Motor neuron (in vitro differentiated cells): Measurements from ENCODE around the gene TSPEAR. TPM values are rescaled to one million over a fixed set of nuclear protein-coding genes. Genes with fewer than 3 reads are reported as not detected.

ENCODE experiments used
- ATAC-seq, 8 experiments: fragments of 200-7000 bp; cut with Tn5 transposase; replicated peaks in 6 of 8; 2 replicates each; pipeline ENCODE4 v1.8.0; 2021; ENCODE audit warnings: mild to moderate bottlenecking in 8 of 8, moderate library complexity in 8 of 8
- H3K27ac ChIP-seq, 2 donors: fragments of 250-450 bp; sonication (Bioruptor Pico); 2 replicates each; pipeline ENCODE4 v1.9.0; 2021; ENCODE audit warnings: antibody characterized with exemption in 2 of 2, mild to moderate bottlenecking in 2 of 2, moderate library complexity in 1 of 2
- H3K4me1 ChIP-seq, 2 donors: fragments of 250-450 bp; sonication (Bioruptor Pico); replicated peaks in 1 of 2; 2 replicates each; pipeline ENCODE4 v1.6.1; 2021; ENCODE audit warnings: antibody characterized with exemption in 2 of 2, mild to moderate bottlenecking in 2 of 2, moderate library complexity in 1 of 2
- H3K4me3 ChIP-seq, 5 donors: fragments of 250-450 bp; sonication (Bioruptor Pico); 2 replicates each; pipeline ENCODE4 v1.9.0; 2021; ENCODE audit warnings: antibody characterized with exemption in 5 of 5, mild to moderate bottlenecking in 5 of 5, moderate library complexity in 4 of 5
- WGBS, 10 experiments: fragments of 450-650 bp; shearing (Covaris generic); methylation state at CpG; one replicate each; pipeline ENCODE4 v1.0.0; 2022; 5-methylcytosine and 5-hydroxymethylcytosine counted together
- in situ Hi-C, 9 experiments: fragments of 400-800 bp; cut with MboI; loops; one replicate each; pipeline ENCODE4 v1.15.0; 2021; ENCODE audit warnings: low sequenced_read_pairs in 9 of 9, low pct_unique_long_range_greater_than_20kb in 2 of 9; ENCODE audit not compliant: unreplicated experiment in 9 of 9
- total RNA-seq, 8 experiments: library from RNA; unstranded; fragments of 300-600 nt; gene quantifications; 2 replicates each; pipeline versions ENCODE4 v1.2.3 to v1.2.4, GENCODE V29; 2022

TSPEAR gene
- total RNA-seq, 8 experiments from 2014 or later, result 0.21 to 0.66 (median 0.31) TPM; not detected in 1

DNA sequence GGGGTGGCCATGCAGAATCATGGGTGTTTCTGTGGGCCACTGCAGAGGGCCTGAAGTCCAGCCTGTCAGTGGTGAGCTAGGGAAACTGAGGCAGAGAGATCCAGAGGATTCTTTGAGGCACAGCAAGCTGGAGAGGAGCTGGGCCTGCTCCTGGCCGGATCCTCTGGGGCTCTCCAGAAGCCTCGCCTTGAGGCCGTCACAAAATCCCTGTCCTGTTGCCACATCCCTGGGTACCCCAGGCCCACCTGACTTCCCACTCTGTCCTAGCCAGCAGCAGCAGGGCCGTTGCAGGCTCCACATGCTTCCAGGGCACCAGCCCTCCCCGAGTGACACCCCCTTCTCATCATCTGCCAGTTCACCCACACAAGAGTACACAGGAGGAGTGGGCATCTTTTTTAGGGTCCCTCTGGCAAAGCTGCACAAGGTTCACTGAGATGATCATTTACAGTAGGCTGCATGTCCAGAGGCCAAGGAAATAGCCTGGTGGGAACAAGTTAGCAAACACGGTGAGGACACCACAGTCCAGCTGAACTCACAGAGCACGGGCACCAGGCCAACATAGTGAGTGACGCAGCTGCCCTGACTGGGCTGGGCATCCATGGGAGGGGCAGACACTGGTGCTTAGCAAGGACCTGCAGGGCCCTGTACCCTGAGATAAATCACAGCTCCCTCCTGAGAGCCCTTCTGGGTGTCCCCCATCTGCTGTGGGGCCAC, 25.1 kb upstream of the TSPEAR start:
- Histone ChIP-seq H3K27ac (no peak overlapping the region), H3K4me1 (no peaks in the 10 kb centered on the region), H3K4me3 (no peak overlapping the region)
- WGBS, 10 experiments, result 79 to 100% (median 91%) methylated on average over 1 to 5 of the region's 8 CpGs; no CpG with 5 or more reads in 6 of the 10 experiments
- in situ Hi-C loops, result loop anchor here in 1 of 9 experiments (25.0 kb wide), 1 partner anchor 101 kb away; no protein-coding TSS in a partner anchor
- peak in 4 of 8 experiments; percentile 29 to 98 (median 72) for ATAC-seq

DNA sequence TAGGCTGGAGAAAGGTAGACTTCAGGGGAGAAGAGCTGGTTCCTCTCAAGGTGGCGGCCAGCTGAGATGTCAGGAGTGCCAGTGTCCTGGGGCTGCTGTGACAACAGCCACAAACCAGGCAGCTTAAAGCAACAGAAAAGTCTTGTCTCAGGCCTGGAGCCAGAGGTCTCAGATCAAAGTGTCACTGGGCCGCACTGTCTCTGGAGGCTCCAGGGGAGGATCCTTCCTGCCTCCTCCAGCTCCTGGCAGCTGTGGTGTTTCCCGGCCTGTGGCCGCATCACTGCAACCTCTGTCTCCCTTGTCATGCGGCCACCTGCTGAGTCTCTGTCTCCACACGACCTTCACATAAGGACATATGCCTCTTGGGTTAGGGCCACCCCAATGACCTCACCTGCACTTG, 24.4 kb upstream of the TSPEAR start:
- in situ Hi-C loops, result loop anchor here in 1 of 9 experiments (25.0 kb wide), 1 partner anchor 101 kb away; no protein-coding TSS in a partner anchor
- no peak overlapping the region for H3K27ac ChIP-seq
- ATAC-seq, result no peak
- no peaks in the 10 kb centered on the region for H3K4me1 ChIP-seq
- H3K4me3 ChIP-seq, result no peak overlapping the region
- WGBS, 10 experiments, result 68 to 86% methylated on average over 1 to 4 of the region's 6 CpGs; no CpG with 5 or more reads in 8 of the 10 experiments

DNA sequence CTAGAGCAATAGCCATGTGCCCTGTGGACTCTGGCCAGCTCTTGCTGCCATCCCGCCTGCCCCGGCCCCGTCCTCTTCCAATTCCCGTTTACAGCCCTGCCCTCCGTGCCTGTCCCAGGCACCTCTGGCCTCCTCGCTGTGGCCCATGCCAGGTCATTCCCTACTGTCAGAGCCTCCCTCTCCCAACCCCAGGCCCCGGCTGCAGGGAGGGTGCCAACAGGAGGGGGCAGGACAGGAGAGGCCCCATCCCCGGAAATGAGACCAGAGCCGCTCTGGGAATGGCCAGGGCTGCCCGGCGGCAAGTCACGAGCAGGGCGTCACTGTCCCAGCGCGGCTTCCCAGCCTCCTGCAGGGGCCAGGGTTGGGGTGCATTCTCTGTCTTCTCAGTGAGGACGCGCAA, 23.5 kb upstream of the TSPEAR start:
- WGBS, 10 experiments, result 72 to 100% (median 93%) methylated on average over 1 to 3 of the region's 17 CpGs; no CpG with 5 or more reads in 7 of the 10 experiments
- peak in 2 of 8 experiments; percentile 40 to 44 for ATAC-seq
- H3K4me3 ChIP-seq, result no peak overlapping the region
- H3K27ac ChIP-seq, result no peak overlapping the region
- in situ Hi-C loops, result loop anchor here in 1 of 9 experiments (25.0 kb wide), 1 partner anchor 102 kb away; no protein-coding TSS in a partner anchor
- H3K4me1 ChIP-seq, result no peaks in the 10 kb centered on the region

DNA sequence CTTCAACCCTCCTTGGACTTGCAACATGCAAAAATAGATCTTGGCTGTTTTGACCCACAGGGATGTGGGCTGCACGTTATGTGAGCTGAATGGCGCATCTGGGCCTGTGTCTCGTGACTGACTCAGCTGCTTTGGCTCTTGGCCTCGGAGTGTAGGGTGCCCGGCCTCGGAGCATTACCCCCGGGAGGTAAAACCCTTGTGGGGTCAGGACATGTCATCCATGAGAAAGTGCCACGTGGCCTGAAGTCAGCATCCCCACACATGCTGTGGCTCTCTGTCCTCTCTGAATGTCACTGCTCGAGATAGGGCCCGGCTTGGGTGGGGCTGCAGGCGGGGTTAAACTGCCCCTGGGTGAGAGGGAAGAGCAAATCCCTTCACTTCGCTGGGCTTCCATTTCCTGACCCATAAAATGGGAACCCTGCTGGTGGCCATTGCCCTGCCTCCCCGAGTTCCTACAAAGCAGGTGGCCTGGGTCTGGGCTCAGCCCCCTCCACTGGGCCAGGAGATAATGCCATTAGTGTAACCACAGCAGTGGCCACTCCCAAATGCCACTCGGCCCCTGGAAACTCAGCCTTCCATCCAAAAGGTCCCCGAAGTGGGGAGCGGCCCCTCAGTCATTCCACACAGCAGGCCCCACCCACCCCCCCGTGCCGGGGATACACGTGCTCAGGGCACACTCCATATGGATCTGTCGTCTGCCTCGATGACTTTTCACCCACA, 22.8 kb upstream of the TSPEAR start:
- no peak overlapping the region for H3K4me3 ChIP-seq
- WGBS, 10 experiments, result 24 to 80% (median 44%) methylated on average over 1 to 9 of the region's 21 CpGs; no CpG with 5 or more reads in 4 of the 10 experiments
- ATAC-seq, result no peak
- no peak overlapping the region for H3K27ac ChIP-seq
- in situ Hi-C loops, result loop anchor here in 1 of 9 experiments (25.0 kb wide), 1 partner anchor 103 kb away; no protein-coding TSS in a partner anchor
- H3K4me1 ChIP-seq, result no peaks in the 10 kb centered on the region

DNA sequence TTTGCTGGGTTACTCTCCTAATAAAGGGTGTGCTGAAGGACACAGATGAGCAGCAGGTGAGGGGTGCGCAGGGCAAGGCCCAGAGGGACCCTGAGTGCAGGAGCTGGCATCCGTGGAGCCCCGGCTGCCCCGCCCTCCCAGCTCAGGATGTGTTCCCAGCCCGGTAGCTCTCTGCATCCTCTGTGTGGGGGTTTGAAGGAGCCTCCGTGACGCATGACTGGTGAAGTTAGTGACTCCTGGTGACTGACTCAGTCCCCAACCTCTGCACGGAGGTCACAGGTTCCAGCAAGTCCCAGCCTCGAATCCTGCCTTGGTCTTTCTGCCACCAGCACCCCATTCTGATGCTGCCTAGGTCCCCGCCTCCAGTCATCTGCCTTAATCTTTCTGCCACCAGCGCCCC, 21.6 kb upstream of the TSPEAR start:
- Histone ChIP-seq H3K4me1 (no peaks in the 10 kb centered on the region), H3K4me3 (no peak overlapping the region), H3K27ac (no peak overlapping the region)
- WGBS, 10 experiments, result 54 to 72% methylated on average over 2 to 3 of the region's 11 CpGs; no CpG with 5 or more reads in 8 of the 10 experiments
- in situ Hi-C loops, result loop anchor here in 1 of 9 experiments (25.0 kb wide), 1 partner anchor 104 kb away; no protein-coding TSS in a partner anchor
- no peak for ATAC-seq

DNA sequence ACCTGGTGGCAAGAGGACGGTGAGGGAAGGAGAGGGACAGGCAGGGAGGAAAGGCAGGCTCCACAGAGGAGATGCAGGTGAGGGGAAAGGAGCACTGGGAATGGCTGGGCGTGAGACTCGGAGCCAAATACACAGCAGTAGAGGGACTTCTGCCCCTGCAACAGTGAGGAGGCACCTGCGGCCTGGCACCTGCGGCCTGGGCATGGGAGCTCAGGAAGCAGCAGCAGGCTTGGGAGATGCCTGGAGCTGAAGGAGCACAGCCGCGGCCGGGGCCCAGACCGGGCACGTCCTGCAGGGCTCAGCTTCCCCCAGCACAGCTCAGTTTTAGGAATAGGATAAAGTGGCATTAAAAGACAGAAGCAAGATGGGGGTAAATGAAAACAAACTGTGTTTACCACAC, 20.9 kb upstream of the TSPEAR start:
- no peak for ATAC-seq
- in situ Hi-C loops, result loop anchor here in 1 of 9 experiments (25.0 kb wide), 1 partner anchor 105 kb away; no protein-coding TSS in a partner anchor
- H3K4me3 ChIP-seq, result no peak overlapping the region
- WGBS, 10 experiments, result 70 to 100% (median 88%) methylated on average over 1 to 4 of the region's 10 CpGs; no CpG with 5 or more reads in 6 of the 10 experiments
- H3K4me1 ChIP-seq, result no peaks in the 10 kb centered on the region
- H3K27ac ChIP-seq, result no peak overlapping the region

DNA sequence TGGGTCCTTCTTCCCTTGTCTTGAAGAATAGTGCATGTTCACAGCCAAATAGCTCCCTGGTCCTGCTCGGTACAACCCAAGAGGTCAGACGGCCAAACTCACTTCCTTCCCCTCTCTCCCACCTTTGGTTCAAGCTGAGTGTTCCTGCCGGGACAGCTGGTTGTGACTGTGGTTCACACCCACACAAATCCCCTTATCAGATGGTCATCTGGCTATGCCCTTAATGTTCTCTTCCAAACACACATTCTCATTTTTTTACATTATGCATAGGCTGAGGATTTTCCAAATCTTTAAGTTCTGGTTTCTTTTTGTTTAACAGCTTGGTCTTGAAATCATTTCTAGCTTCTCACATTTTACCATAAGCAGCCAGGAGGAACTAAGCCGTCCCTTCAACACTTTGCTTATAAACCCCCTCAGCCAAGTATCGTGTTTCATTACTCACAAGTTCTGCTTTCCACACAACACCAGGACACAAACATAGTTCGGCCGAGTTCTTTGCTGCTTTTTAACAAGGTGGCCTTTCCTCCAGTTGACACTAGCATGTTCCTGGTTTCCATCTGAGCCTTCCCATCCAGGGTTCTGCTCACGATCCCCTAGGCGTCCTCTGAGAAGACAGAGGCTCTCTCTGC, 19.7 kb upstream of the TSPEAR start:
- no peaks in the 10 kb centered on the region for H3K4me1 ChIP-seq
- in situ Hi-C loops, result loop anchor here in 1 of 9 experiments (25.0 kb wide), 1 partner anchor 106 kb away; no protein-coding TSS in a partner anchor
- ATAC-seq, result peak in 3 of 8 experiments; percentile 26 to 31 (median 30)
- no peak overlapping the region for H3K4me3 ChIP-seq
- WGBS, 10 experiments, result 6 to 100% (median 80%) methylated on average over 1 to 8 of the region's 9 CpGs
- H3K27ac ChIP-seq, result no peak overlapping the region

DNA sequence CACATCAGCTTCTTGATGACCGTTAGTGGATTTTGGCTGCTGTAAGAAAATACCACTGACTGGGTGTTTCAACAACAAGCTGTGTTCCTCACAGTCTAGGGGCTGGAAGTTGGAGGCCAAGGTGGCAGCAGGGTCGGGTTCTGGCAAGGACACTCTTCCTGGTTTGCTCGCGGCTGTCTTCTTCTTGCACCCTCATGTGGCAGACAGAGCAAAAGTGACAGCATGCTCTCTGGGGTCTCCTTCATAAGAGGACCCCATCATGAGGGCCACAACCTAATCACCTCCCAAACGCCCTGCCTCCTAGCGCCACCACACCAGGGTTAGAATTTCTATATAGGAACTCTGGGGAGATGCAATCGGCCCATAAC, 18.6 kb upstream of the TSPEAR start:
- ATAC-seq, result no peak
- WGBS, 10 experiments, result 30 to 93% (median 80%) methylated on average over 1 to 7 of the region's 7 CpGs; no CpG with 5 or more reads in 3 of the 10 experiments
- H3K27ac ChIP-seq, result no peak overlapping the region
- in situ Hi-C loops, result loop anchor here in 1 of 9 experiments (25.0 kb wide), 1 partner anchor 107 kb away; no protein-coding TSS in a partner anchor
- no peaks in the 10 kb centered on the region for H3K4me1 ChIP-seq
- no peak overlapping the region for H3K4me3 ChIP-seq

DNA sequence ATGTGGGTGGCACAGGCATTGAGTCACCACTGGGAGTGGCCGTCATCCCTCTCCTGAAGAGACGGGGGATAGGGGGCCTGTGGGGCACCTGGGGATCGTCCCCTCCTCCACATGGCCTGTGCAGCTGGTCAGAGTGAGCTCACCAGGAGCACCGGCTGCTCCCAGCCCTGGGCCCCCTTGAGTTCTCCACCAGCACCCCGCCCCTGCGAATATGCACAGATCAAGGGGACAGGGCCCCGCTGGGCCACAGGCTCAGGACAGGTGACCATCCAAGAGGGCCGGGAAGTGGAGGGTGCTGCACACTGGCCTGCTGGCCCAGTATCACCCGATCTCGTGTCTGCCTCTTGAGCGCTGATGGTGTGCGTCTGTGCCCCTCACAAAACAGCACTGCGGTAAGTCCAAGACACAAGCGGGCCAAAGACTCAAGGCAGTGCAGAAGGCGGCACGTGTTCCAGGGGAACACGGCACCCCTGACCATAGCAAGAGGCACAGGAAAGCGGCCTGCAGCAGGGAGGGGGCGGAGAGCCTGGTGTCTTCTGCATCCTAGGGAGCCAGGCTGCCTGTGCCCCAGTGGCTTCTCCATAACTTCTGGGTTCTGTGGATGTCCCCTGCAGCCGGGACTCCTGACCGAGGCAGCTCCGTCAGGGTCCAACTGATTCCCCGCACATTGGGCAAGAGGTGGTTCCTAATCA, 18.1 kb upstream of the TSPEAR start:
- Histone ChIP-seq H3K4me3 (no peak overlapping the region), H3K4me1 (no peaks in the 10 kb centered on the region), H3K27ac (no peak overlapping the region)
- WGBS, 10 experiments, result 80 to 100% (median 100%) methylated on average over 1 to 3 of the region's 23 CpGs; no CpG with 5 or more reads in 5 of the 10 experiments
- in situ Hi-C loops, result loop anchor here in 1 of 9 experiments (25.0 kb wide), 1 partner anchor 108 kb away; no protein-coding TSS in a partner anchor
- peak in 6 of 8 experiments; percentile 11 to 89 (median 58) for ATAC-seq

DNA sequence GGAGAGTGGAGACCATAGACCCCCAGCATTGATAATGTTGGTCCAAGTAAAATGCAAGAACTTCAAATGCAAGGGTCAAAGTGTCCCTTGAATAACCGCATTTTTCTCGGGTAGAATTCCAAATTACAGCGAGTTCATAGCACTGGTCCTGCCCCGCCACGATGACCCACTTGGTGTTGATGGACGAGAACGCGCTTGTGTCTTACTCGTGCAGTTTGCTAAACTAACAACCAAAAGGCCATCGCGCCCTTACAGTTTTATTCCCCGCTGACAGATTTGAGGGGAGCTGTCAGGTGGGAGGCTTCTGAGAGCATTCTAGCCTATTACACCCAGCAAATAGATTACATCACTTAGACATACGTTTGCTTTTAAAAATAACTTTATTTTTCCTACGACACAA, 17.3 kb upstream of the TSPEAR start:
- WGBS, 10 experiments, result 31 to 100% (median 87%) methylated on average over 1 to 13 of the region's 14 CpGs; no CpG with 5 or more reads in 1 of the 10 experiments
- peaks cover 5% of the 10 kb centered on the region in 2 donors for H3K4me1 ChIP-seq
- in situ Hi-C loops, result loop anchor here in 1 of 9 experiments (25.0 kb wide), 1 partner anchor 109 kb away; no protein-coding TSS in a partner anchor
- H3K4me3 ChIP-seq, result no peak overlapping the region
- no peak overlapping the region for H3K27ac ChIP-seq
- ATAC-seq, result no peak

DNA sequence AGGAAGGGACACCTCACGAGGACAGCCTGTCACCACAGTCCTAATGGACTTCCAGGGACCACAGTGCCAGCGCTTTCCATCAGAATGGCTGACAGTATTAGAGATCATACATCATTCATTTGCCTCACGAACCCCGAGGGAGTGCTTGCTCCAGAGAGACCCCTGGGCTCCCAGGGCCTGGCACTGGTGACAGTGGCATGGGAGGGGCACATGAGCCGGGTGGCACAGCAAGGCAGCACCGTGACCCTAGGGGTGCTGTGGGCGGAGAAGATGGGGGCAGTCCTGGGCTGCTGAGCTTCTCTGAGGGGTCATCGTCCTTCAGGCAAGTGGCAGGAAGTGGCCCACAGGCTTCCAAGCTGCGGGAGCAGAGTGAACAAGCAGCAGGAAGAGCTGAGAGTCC, 16.4 kb upstream of the TSPEAR start:
- ATAC-seq, result no peak
- H3K27ac ChIP-seq, result no peak overlapping the region
- H3K4me1 ChIP-seq, result peaks cover 14 to 15% of the 10 kb centered on the region in 2 donors
- 67 to 84% (median 80%) methylated on average over 1 to 5 of the region's 9 CpGs; no CpG with 5 or more reads in 7 of the 10 experiments for WGBS, 10 experiments
- H3K4me3 ChIP-seq, result no peak overlapping the region
- in situ Hi-C loops, result loop anchor here in 1 of 9 experiments (25.0 kb wide), 1 partner anchor 110 kb away; no protein-coding TSS in a partner anchor

DNA sequence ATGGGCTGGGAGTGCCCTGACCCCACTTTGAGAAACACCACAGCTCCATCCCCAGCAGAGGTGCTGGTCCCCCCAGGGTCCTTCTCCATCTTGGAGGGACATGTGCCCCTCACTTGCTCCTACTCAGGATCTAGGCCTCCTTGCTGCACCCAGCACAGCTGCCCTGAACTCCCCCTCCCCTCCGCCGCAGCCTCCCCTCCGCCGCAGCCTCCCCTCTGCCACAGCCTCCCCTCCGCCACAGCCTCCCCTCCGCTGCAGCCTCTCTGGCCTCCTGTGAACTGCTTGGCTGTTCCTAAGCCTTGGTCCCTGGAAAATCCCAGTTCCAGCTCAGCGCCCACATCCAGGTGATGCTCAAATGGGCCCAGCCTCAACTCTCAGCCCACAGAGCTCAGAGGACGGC, 15.9 kb upstream of the TSPEAR start:
- no peak overlapping the region for H3K27ac ChIP-seq
- in situ Hi-C loops, result loop anchor here in 1 of 9 experiments (25.0 kb wide), 1 partner anchor 110 kb away; no protein-coding TSS in a partner anchor
- WGBS, 10 experiments, result 100% methylated on average over 2 of the region's 8 CpGs; no CpG with 5 or more reads in 9 of the 10 experiments
- H3K4me3 ChIP-seq, result no peak overlapping the region
- H3K4me1 ChIP-seq, result peaks cover 18 to 19% of the 10 kb centered on the region in 2 donors
- ATAC-seq, result no peak
